Calu3 (cell line): ENCODE results near the gene BCKDHB. TPM values are rescaled to one million over a fixed set of nuclear protein-coding genes. Genes with fewer than 3 reads are reported as not detected.

Source experiments
- BruUV-seq: library from RNA; stranded (reverse); fragments of 400-500 nt; replicated peaks from 2 replicates; lab custom pipeline; 2021; lab: Mats Ljungman, UMichigan
- CTCF ChIA-PET: fragments of 300-600 bp; sonication (Branson Sonifier 250); formaldehyde crosslinking; loops from one replicate; lab custom pipeline; 2022; ENCODE audit warnings: antibody characterized with exemption; lab: Charles Lee
- DNase-seq: peaks from one replicate; pipeline ENCODE4 v3.0.0; 2022
- H3K27ac Mint-ChIP-seq: one replicate; pipeline ENCODE4 v1.8.0; 2022; ENCODE audit warnings: mixed read lengths; ENCODE audit not compliant: unreplicated experiment
- H3K27me3 Mint-ChIP-seq: one replicate; pipeline ENCODE4 v1.8.0; 2022; ENCODE audit warnings: mixed read lengths; ENCODE audit not compliant: unreplicated experiment
- H3K36me3 Mint-ChIP-seq: one replicate; pipeline ENCODE4 v1.8.0; 2022; ENCODE audit warnings: mild to moderate bottlenecking, moderate library complexity, mixed read lengths; ENCODE audit not compliant: insufficient read depth, unreplicated experiment
- H3K4me1 Mint-ChIP-seq: one replicate; pipeline ENCODE4 v1.8.0; 2022; ENCODE audit warnings: mild to moderate bottlenecking, low read depth, mixed read lengths; ENCODE audit not compliant: unreplicated experiment
- H3K4me3 Mint-ChIP-seq: one replicate; pipeline ENCODE4 v1.8.0; 2022; ENCODE audit warnings: mild to moderate bottlenecking, low read depth, moderate library complexity, mixed read lengths; ENCODE audit not compliant: unreplicated experiment
- H3K9me3 Mint-ChIP-seq: one replicate; pipeline ENCODE4 v1.8.0; 2022; ENCODE audit warnings: low read depth, mixed read lengths; ENCODE audit not compliant: unreplicated experiment
- intact Hi-C: fragments of 100-400 bp; cut with micrococcal nuclease; formaldehyde crosslinking; loops from one replicate; pipeline ENCODE4 v1.10.0; 2022; ENCODE audit not compliant: unreplicated experiment
- total RNA-seq: library from RNA; stranded (reverse); gene quantifications from 2 replicates; pipeline ENCODE4 v1.2.3, GENCODE V29; 2022
- TF ChIP-seq, protein P1 (sequence below): fragments of 200-600 bp; IDR thresholded peaks from one replicate; pipeline ENCODE4 v1.8.0; 2022; ENCODE audit warnings: antibody characterized with exemption; ENCODE audit not compliant: unreplicated experiment

Gene BCKDHB
- total RNA-seq, 1 experiment from 2014 or later = 24.9 TPM

DNA sequence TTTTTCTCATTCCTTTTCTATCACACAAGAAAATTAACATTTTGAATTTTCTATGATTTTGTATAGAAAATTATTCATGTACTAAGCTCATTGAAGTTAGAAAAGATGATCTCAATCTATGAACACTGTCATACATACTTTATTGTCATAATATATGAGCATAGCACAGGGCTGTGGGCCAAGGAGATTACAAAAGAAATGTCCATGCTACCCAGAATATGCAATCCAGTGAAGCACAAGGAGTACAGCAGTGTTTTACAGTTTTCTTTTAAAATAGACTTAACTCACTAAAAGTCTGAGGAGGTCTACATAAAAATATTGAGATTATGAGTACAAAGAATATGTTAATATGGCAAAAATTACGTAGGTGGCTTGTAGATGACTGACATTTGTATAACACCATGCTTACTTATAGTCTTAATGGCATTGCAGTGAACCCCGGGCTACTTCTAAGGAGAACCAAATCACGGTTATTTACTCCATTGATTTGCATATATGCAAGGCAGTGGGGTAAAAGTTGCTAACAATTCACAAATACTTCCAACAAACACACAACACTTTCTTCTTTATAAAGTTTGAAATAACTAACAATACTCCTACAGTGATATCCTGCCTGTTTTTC lies 257.1 kb downstream of the BCKDHB start:
- Mint-ChIP-seq H3K9me3 (no peaks in the 10 kb centered on the region), H3K4me3 (no peak overlapping the region), H3K36me3 (no peaks in the 10 kb centered on the region), H3K27ac (no peak overlapping the region), H3K4me1 (peaks cover 9% of the 10 kb centered on the region), H3K27me3 (no peaks in the 10 kb centered on the region)
- CTCF ChIA-PET = no interaction called here
- BruUV-seq = no TSS peak
- DNase-seq = no peak
- intact Hi-C loops = no loop called here
- TF ChIP-seq, protein P1, sequence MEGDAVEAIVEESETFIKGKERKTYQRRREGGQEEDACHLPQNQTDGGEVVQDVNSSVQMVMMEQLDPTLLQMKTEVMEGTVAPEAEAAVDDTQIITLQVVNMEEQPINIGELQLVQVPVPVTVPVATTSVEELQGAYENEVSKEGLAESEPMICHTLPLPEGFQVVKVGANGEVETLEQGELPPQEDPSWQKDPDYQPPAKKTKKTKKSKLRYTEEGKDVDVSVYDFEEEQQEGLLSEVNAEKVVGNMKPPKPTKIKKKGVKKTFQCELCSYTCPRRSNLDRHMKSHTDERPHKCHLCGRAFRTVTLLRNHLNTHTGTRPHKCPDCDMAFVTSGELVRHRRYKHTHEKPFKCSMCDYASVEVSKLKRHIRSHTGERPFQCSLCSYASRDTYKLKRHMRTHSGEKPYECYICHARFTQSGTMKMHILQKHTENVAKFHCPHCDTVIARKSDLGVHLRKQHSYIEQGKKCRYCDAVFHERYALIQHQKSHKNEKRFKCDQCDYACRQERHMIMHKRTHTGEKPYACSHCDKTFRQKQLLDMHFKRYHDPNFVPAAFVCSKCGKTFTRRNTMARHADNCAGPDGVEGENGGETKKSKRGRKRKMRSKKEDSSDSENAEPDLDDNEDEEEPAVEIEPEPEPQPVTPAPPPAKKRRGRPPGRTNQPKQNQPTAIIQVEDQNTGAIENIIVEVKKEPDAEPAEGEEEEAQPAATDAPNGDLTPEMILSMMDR = no peak

GRCh38 chr6:80364149-80364548 lies 257.7 kb downstream of the BCKDHB start:
- intact Hi-C loops = no loop called here
- no peak for DNase-seq
- no TSS peak for BruUV-seq
- TF ChIP-seq, protein P1 = no peak
- Mint-ChIP-seq H3K9me3 (no peaks in the 10 kb centered on the region), H3K27ac (no peak overlapping the region), H3K36me3 (no peaks in the 10 kb centered on the region), H3K4me1 (peaks cover 9% of the 10 kb centered on the region), H3K27me3 (no peaks in the 10 kb centered on the region), H3K4me3 (no peak overlapping the region)
- CTCF ChIA-PET = no interaction called here

DNA sequence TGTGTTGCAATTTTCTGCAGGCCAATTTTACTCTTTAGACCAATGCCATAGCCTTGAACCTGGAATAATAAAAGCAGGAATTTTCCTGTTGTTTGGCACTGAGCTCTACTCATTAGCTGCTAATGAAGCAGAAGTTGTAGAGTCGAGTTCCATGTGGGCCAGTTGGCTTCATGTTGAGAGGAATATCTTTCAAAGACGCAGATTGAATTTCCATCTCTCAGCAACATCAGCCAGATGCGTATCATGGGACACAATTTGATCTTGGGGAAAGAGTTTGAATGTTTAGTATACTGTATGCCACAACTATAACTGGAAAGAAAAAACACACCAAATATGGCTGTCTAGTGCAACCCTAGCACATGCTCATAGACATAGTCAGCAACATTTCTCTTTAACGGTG lies 259.6 kb downstream of the BCKDHB start:
- no peaks in the 10 kb centered on the region for H3K9me3 Mint-ChIP-seq
- no peak overlapping the region for H3K27ac Mint-ChIP-seq
- TF ChIP-seq, protein P1 = no peak
- CTCF ChIA-PET = no interaction called here
- no peak for DNase-seq
- no TSS peak for BruUV-seq
- intact Hi-C loops = no loop called here
- no peaks in the 10 kb centered on the region for H3K27me3 Mint-ChIP-seq
- H3K4me1 Mint-ChIP-seq = peaks cover 9% of the 10 kb centered on the region
- no peak overlapping the region for H3K4me3 Mint-ChIP-seq
- no peaks in the 10 kb centered on the region for H3K36me3 Mint-ChIP-seq

DNA sequence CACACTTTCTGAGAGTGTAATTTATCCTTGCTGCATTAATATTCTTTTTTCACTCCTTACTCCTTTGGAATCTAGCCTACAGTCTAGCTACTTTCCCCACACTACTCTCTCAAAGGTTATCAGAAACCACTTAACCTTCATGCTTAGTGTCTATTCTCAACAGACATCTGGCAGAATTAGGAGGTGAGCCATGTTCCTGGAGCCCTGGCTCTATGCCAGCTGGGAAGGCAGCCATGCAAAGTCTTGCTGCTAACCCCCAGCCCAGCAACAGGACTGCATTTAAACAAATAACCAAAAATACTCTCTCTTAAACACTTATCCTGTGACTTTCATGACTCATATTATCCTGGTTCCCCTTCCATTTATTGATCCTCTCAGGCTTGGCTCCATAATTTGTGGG lies 260.2 kb downstream of the BCKDHB start:
- TF ChIP-seq, protein P1 = no peak
- H3K27me3 Mint-ChIP-seq = no peaks in the 10 kb centered on the region
- H3K27ac Mint-ChIP-seq = no peak overlapping the region
- intact Hi-C loops = no loop called here
- H3K36me3 Mint-ChIP-seq = no peaks in the 10 kb centered on the region
- BruUV-seq = no TSS peak
- CTCF ChIA-PET = no interaction called here
- DNase-seq = peak; percentile 7
- no peak overlapping the region for H3K4me3 Mint-ChIP-seq
- peaks cover 9% of the 10 kb centered on the region for H3K4me1 Mint-ChIP-seq
- no peaks in the 10 kb centered on the region for H3K9me3 Mint-ChIP-seq
